ENCODE results near the gene WDR46. TPM values are rescaled to one million over a fixed set of nuclear protein-coding genes. Genes with fewer than 3 reads are reported as not detected.

WDR46 gene
- total and polyA plus RNA-seq, 2 of the 13 experiments (the other 11 are each of a cell fraction or from before 2014, with no cell fraction given): 47.4 to 105 TPM

DNA sequence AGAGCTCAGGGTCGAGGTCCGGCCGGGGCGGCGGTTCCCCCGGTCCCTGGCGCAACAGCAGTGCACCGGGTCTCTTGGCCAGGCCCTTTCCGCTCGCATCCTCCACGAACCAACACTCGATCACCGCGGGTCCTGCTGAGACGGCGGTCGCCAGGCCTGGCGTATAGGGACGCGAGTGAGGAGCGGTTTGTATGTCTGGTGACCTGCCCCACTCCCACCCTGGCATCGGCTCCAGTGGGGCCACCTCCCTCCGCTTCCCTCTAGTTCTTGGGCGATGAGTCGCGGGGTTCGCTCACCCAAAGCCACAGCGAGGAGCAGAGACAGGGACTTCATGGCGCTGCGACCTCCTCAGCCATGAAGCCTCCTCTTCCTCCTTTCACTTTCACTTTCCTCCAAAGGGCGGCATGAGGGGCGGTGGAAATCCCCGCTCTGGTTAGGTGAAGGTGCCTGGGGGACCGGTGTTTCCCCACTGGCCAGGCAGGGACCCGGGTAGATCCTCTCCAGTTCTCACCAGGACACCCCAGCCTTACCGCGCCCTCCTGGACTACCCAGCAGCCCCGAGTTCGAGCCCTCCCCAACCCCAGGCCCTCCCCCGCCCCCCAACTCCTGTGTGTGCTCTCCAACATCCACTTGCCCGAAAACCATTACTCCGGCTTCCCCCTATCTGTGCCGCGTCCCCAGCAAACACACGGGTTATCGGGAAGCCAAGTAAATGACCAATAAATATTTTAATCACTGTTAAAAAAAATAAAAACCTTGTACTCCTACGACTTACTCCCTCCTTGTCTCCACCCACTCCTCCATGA lies 24.9 kb upstream of the WDR46 start, which contains the start of gene TAPBP (continued):
- TF ChIP-seq HINFP (CRISPR knock-in tag; IDR thresholded peaks at IDR 0.05; ENCODE audit: low read depth): 0 out of 2 replicates have a peak, but pooled peaks have one; percentile 44
- no peak for TF ChIP-seq ZNF20 (CRISPR knock-in tag; IDR thresholded peaks at IDR 0.05)
- peak; percentile 95 for TF ChIP-seq KDM2A (CRISPR knock-in tag; IDR thresholded peaks at IDR 0.05; ENCODE audit: borderline replicate concordance, low read depth)
- peak; percentile 53 for TF ChIP-seq SAFB2 (CRISPR knock-in tag; IDR thresholded peaks at IDR 0.05; ENCODE audit: borderline replicate concordance, low read depth)
- TF ChIP-seq, protein P1, sequence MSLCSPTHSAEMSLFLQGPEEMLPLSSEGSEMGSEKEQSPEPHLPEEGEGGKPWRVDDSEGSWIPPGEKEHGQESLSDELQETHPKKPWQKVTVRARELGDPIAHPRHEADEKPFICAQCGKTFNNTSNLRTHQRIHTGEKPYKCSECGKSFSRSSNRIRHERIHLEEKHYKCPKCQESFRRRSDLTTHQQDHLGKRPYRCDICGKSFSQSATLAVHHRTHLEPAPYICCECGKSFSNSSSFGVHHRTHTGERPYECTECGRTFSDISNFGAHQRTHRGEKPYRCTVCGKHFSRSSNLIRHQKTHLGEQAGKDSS (CRISPR knock-in tag; IDR thresholded peaks at IDR 0.05; ENCODE audit: borderline replicate concordance, low read depth): peak; percentile 30; the same call in 1 of the 2 replicates
- 0 out of 2 replicates have a peak, but pooled peaks have one; percentile 19 for TF ChIP-seq SNAPC2 (CRISPR knock-in tag; IDR thresholded peaks at IDR 0.05)
- no peak for TF ChIP-seq BRF2 (CRISPR knock-in tag; IDR thresholded peaks at IDR 0.05)
- no peak; the same call in 1 of the 2 replicates for TF ChIP-seq THAP9 (CRISPR knock-in tag; IDR thresholded peaks at IDR 0.05; ENCODE audit: borderline replicate concordance)
- TF ChIP-seq ZNF383 (CRISPR knock-in tag; IDR thresholded peaks at IDR 0.05; ENCODE audit: borderline replicate concordance): no peak
- TF ChIP-seq ZNF616 (CRISPR knock-in tag; IDR thresholded peaks at IDR 0.05; ENCODE audit: low read depth): 0 out of 2 replicates have a peak, but pooled peaks have one; percentile 20
- TF ChIP-seq HOXA3 (CRISPR knock-in tag; IDR thresholded peaks at IDR 0.05): peak; percentile 20; the same call in 1 of the 2 replicates
- TF ChIP-seq SPEN (CRISPR knock-in tag; IDR thresholded peaks at IDR 0.05; ENCODE audit: low read depth): peak; percentile 33
- 0 out of 2 replicates have a peak, but pooled peaks have one; percentile 16 for TF ChIP-seq FOXC1 (CRISPR knock-in tag; IDR thresholded peaks at IDR 0.05; ENCODE audit: borderline replicate concordance)
- peak; percentile 81 for TF ChIP-seq NRL (CRISPR knock-in tag; IDR thresholded peaks at IDR 0.05; ENCODE audit: borderline replicate concordance)
- no peak for TF ChIP-seq PRPF4 (IDR thresholded peaks at IDR 0.05; ENCODE audit: low read depth, low read length, poor library complexity, severe bottlenecking)
- TF ChIP-seq ZNF432 (CRISPR knock-in tag; IDR thresholded peaks at IDR 0.05; ENCODE audit: borderline replicate concordance): no peak
- TF ChIP-seq, protein P2, sequence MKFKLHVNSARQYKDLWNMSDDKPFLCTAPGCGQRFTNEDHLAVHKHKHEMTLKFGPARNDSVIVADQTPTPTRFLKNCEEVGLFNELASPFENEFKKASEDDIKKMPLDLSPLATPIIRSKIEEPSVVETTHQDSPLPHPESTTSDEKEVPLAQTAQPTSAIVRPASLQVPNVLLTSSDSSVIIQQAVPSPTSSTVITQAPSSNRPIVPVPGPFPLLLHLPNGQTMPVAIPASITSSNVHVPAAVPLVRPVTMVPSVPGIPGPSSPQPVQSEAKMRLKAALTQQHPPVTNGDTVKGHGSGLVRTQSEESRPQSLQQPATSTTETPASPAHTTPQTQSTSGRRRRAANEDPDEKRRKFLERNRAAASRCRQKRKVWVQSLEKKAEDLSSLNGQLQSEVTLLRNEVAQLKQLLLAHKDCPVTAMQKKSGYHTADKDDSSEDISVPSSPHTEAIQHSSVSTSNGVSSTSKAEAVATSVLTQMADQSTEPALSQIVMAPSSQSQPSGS (CRISPR knock-in tag; IDR thresholded peaks at IDR 0.05): peak; percentile 42; the same call in 1 of the 2 replicates
